ENCODE data around the gene TNFRSF12A. TPM values are rescaled to one million over a fixed set of nuclear protein-coding genes. Genes with fewer than 3 reads are reported as not detected.

TNFRSF12A gene
- total and polyA plus RNA-seq, 2 of the 13 experiments (the other 11 are each of a cell fraction or from before 2014, with no cell fraction given), result 61.9 to 66.0 TPM

DNA sequence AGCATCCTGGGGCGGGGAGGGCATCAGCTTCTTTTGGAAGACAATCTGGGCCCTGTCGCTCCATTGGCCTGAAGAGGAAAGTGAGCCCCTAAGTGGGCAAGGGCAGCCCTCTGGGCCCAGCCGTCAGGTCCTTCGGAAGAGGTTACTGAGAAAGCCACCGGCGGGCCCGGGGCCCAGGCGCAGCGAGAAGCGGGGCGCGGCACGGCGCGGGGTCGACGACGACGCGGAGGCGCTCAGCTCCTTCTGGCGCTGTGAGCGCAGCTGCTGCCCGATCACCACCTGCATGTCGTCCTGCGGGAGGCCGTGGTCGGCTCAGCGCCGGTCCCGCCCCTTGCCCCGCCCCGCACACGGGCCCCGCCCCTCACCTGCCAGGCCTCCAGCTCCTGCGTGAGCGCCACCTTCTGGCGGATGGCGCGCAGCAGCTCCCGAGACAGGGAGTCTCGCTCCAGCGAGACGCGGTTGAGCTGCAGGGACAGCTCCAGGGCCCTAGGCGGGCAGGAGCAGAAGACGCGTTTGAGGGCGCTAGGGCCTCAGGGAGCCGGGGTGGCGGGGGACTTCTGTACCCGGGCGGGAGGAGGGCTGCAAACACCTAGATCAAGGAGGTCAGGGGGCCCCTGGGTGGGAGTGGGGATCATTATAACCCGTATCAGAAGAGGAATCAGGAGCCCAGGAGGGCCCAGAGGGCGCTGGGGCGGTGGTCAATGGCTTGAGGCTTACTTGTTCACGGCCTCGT, 8.0 kb downstream of the TNFRSF12A start (continued):
- peak; percentile 64; the same call in 1 of the 2 replicates for TF ChIP-seq MAZ (IDR thresholded peaks at IDR 0.05; ENCODE audit: borderline replicate concordance, low read depth, low read length)
- TF ChIP-seq MAZ (CRISPR knock-in tag; IDR thresholded peaks at IDR 0.05; ENCODE audit: low read depth), result peak; percentile 70
- TF ChIP-seq ZNF616 (CRISPR knock-in tag; IDR thresholded peaks at IDR 0.05; ENCODE audit: low read depth), result no peak
- peak; percentile 49; the same call in 1 of the 2 replicates for TF ChIP-seq ZNF777 (CRISPR knock-in tag; IDR thresholded peaks at IDR 0.05)
- TF ChIP-seq KLF12 (CRISPR knock-in tag; IDR thresholded peaks at IDR 0.05; ENCODE audit: borderline replicate concordance), result 0 out of 2 replicates have a peak, but pooled peaks have one; percentile 38
- TF ChIP-seq, protein P1, sequence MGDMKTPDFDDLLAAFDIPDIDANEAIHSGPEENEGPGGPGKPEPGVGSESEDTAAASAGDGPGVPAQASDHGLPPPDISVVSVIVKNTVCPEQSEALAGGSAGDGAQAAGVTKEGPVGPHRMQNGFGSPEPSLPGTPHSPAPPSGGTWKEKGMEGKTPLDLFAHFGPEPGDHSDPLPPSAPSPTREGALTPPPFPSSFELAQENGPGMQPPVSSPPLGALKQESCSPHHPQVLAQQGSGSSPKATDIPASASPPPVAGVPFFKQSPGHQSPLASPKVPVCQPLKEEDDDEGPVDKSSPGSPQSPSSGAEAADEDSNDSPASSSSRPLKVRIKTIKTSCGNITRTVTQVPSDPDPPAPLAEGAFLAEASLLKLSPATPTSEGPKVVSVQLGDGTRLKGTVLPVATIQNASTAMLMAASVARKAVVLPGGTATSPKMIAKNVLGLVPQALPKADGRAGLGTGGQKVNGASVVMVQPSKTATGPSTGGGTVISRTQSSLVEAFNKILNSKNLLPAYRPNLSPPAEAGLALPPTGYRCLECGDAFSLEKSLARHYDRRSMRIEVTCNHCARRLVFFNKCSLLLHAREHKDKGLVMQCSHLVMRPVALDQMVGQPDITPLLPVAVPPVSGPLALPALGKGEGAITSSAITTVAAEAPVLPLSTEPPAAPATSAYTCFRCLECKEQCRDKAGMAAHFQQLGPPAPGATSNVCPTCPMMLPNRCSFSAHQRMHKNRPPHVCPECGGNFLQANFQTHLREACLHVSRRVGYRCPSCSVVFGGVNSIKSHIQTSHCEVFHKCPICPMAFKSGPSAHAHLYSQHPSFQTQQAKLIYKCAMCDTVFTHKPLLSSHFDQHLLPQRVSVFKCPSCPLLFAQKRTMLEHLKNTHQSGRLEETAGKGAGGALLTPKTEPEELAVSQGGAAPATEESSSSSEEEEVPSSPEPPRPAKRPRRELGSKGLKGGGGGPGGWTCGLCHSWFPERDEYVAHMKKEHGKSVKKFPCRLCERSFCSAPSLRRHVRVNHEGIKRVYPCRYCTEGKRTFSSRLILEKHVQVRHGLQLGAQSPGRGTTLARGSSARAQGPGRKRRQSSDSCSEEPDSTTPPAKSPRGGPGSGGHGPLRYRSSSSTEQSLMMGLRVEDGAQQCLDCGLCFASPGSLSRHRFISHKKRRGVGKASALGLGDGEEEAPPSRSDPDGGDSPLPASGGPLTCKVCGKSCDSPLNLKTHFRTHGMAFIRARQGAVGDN (CRISPR knock-in tag; IDR thresholded peaks at IDR 0.05), result peak; percentile 73
- TF ChIP-seq ZNF703 (CRISPR knock-in tag; IDR thresholded peaks at IDR 0.05; ENCODE audit: borderline replicate concordance), result no peak
- TF ChIP-seq ZBTB7B (CRISPR knock-in tag; IDR thresholded peaks at IDR 0.05), result no peak
- TF ChIP-seq ARID4A (CRISPR knock-in tag; IDR thresholded peaks at IDR 0.05; ENCODE audit: borderline replicate concordance), result peak; percentile 63; the same call in 1 of the 2 replicates
- 0 out of 2 replicates have a peak, but pooled peaks have one; percentile 36 for TF ChIP-seq ZSCAN31 (CRISPR knock-in tag; IDR thresholded peaks at IDR 0.05; ENCODE audit: low read depth)
- TF ChIP-seq, protein P2, sequence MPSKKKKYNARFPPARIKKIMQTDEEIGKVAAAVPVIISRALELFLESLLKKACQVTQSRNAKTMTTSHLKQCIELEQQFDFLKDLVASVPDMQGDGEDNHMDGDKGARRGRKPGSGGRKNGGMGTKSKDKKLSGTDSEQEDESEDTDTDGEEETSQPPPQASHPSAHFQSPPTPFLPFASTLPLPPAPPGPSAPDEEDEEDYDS (CRISPR knock-in tag; IDR thresholded peaks at IDR 0.05), result peak; percentile 84
- peak; percentile 87 for TF ChIP-seq AGO2 (optimal IDR thresholded peaks at IDR 0.05; ENCODE audit: low read depth, low read length)
- TF ChIP-seq ZBTB4 (CRISPR knock-in tag; IDR thresholded peaks at IDR 0.05; ENCODE audit: borderline replicate concordance), result 0 out of 2 replicates have a peak, but pooled peaks have one; percentile 31
- TF ChIP-seq SOX5 (CRISPR knock-in tag; IDR thresholded peaks at IDR 0.05; ENCODE audit: borderline replicate concordance), result 0 out of 2 replicates have a peak, but pooled peaks have one; percentile 23
- peak; percentile 54 for TF ChIP-seq YY1 (IDR thresholded peaks at IDR 0.05; ENCODE audit: insufficient read depth, insufficient replicate concordance, low read depth, low read length)

All from HepG2 (cell line).